NCI-H345 treated with DMSO at 0.1 percent for 48 hours (cell line): ENCODE measurements around the gene FAM118B.

Experiments used
- DNase-seq: peaks from one replicate; lab custom pipeline; 2025; ENCODE audit not compliant: unreplicated experiment; lab: John Stamatoyannopoulos, UW

FAM118B gene

GRCh38 chr11:126186708-126187529, 24.7 kb upstream of the FAM118B start:
- DNase-seq = peak; percentile 50

DNA sequence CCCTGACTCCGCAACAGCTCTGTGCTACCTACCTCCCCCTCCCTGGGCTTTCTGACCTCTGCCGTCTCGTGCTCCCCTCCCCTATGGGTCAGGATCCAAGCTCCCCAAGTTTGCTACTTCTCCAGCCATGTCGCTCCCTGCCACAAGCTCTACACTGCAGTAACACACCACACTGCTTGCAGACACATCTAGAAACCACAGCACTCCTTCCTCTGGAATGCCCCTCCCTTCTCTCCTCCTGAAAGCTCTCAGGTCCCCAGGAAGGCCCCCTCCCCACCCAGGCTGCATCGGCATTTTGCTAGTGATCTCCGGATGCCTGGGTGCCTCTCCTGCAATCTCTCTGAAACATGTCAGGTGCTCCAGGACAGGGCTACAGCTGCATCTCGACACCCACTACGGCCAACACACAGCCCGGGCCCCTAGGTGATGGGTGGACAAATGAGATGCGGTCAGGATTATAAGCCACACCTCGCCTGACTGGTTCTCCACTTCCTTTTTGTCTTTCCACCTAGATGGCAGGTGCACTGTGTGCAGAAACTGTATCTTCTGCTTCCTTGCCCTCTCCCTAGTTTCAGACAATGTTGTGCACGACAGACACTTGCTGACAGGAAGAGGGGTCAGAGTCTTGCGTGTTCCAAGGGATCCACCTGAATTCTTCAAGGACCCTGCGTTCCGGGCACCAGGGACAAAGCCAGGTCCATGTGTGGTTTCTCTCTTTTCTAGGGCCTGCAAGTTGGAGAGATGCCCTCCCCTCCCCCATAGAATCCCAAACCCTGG, 23.1 kb upstream of the FAM118B start:
- DNase-seq = no peak

GRCh38 chr11:126189109-126189929, 22.3 kb upstream of the FAM118B start:
- no peak for DNase-seq

- no peak for DNase-seq
Observed at GRCh38 chr11:126190792-126191191, 20.8 kb upstream of the FAM118B start.

- DNase-seq = no peak
Observed at GRCh38 chr11:126191379-126192073, 20.1 kb upstream of the FAM118B start.

DNA sequence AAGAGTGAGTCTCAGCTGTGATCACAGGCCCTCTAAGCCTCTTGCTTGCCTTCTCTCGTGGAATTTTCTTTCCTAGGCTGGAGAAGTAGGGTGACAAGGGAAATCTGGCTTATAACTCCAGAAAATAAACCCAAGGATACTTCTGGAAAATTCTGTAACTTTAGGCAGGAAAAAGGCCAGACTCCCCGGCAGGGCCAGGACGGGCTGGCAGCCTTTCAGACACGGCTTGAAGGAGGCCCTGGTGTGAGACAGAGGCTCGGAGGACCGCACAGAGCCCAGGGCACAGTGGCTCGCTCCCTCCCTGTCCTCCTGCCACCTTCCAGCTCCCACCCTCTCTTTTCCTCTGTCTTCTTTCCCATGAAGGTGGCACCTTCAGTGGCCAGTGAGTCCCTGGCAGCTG, 19.2 kb upstream of the FAM118B start:
- DNase-seq = no peak

DNA sequence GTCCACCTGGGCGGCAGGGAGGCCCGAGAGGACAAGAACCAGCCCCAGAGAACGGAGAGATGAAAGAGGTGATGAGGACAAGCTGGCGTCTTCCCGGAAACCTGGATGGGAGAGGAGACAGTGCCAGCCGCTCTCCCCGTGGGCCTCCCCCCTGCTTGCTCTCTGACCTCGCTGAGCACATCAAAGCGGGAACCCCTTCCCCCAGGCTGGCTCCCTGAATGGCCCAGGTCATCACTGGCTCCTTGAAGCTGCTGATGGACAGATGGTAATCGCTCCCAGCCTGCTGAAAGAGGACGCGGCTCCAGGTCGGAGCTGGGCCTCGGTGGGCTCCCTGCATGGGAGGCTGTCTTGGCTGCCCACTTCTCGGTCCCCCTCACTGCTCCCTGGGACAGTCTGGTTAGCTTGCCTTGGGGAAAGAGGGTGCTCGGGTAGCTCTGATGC, 18.5 kb upstream of the FAM118B start:
- DNase-seq = no peak

DNA sequence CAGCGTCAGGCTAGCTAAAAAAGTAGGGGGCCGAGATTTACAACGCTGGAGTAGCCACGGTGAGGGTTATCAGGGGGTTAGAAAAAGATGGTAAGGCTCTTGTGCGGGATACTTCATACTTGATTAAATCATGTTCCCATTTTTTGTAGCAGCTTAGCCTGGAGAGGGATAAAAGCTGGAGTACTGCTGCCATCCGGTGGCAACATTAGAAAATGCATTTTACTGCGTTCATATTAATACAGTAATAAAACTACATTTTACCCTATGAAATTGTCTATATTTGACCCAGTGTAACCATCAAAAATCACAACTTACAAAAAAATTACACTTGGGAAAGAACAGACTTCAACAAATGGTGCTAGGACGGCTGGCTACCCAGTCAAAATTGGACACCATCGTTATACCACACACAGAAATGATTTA, 17.4 kb upstream of the FAM118B start:
- peak; percentile 28 for DNase-seq

GRCh38 chr11:126195119-126195518, 16.5 kb upstream of the FAM118B start:
- DNase-seq = no peak

DNA sequence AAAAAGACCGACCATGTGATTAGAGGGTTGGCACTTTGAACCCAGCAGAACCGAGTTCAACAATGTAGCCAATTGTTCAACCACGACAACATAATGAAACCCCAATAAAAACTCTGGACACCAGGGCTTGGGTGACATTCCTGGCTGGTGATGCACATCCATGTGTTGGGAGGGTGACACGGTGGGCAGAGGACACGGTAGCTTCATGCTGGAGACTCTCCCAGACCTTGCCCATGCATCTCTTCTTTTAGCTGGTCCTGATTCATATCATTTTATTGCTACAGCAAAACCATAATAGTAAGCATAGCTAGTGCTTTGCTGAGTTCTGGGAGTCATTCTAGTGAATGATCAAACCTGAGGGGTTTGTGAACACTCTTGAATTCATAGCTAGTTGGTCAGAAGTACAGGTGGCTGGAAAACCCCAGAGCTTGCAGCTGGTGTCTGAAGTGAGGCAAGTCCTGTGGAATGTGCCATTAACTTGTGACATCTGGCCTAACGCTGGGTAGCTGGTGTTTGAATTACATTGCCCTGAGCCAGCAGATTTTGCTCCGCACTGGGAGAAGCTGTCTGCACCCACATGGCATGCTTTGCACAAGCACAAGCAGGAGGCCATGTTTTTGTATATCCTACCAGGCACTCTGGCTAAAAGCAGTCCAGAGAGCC, 14.2 kb upstream of the FAM118B start:
- no peak for DNase-seq

- DNase-seq = no peak
Observed at GRCh38 chr11:126198648-126199047, 12.9 kb upstream of the FAM118B start.

- no peak for DNase-seq
Observed at GRCh38 chr11:126202646-126203359, 8.8 kb upstream of the FAM118B start.

- no peak for DNase-seq
Observed at GRCh38 chr11:126205359-126205758, 6.2 kb upstream of the FAM118B start.

- no peak for DNase-seq
Observed at GRCh38 chr11:126207896-126208295, 3.7 kb upstream of the FAM118B start.

GRCh38 chr11:126210871-126211235, 729 bp upstream of the FAM118B start:
- DNase-seq = no peak

DNA sequence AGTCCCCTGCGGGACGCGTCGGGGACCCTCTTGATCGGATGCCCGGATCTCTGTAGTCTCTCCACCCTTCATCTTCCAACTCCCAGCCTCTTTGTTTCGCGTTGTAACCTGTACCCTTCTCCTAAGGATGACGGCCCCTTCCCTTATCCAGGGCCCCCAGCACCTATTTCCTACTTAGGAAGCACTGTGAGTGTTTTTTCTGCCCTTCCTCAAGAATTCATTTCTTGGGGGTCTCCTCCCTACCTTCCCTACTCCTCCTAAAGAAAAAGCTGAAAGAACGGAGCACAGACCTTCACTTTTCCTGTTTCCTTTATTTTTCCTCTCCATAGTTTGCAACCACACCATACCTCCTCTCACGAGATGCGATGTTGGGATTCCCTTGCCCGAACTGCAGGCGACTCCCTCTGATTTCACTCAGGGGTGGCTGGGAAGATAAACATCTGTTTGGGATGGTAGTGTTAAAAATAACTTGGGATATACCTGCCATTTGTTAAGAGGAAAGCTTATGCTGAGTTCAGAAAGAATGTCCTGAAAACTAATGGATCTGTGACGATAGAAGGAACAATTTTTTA, 593 bp downstream of the FAM118B start:
- DNase-seq = no peak

GRCh38 chr11:126214441-126214840, 2.9 kb downstream of the FAM118B start:
- DNase-seq = no peak

DNA sequence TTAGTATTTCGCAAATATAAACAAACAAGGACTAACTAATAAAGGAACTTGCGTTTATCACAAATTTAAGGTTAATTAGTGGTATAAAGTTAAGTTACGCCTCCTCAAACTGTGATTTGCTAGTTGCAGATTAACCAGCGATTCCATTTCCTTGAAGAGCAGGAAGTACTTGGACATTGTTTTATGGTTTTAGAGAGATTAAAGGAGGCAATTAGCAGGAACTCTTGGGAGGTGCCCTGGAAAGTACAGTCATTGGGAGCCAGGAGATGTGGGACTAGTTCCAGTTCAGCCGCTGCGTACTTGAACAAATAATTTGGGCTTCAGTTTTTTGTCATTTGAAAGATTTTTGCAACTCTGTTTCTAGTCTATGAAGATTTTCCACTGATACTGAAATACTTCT, 3.3 kb downstream of the FAM118B start:
- no peak for DNase-seq
